ENCODE data around the gene ITGBL1. TPM values are rescaled to one million over a fixed set of nuclear protein-coding genes. Genes with fewer than 3 reads are reported as not detected.

The ITGBL1 gene
- polyA plus RNA-seq, 3 donors = not detected

GRCh38 chr13:101736566-101736965, 284.1 kb downstream of the ITGBL1 start:
- Mint-ChIP-seq H3K4me3 (no peak overlapping the region), H3K27ac (peak overlapping the region in 1 of 7 donors; percentile 48), H3K4me1 (no peaks in the 10 kb centered on the region), H3K27me3 (ENCODE audit: low read depth in 3 of 3) (peaks cover 0 to 2% (median 2%) of the 10 kb centered on the region in 3 donors), H3K36me3 (no peaks in the 10 kb centered on the region), H3K9me3 (peaks cover 0 to 8% (median 0%) of the 10 kb centered on the region in 7 donors)
- no peak overlapping the region for H2AFZ ChIP-seq (ENCODE audit: insufficient read depth, low read depth, low read length, poor library complexity, severe bottlenecking)
- H3K4me2 ChIP-seq (replicated peaks; ENCODE audit: extremely low read depth, low read length, poor library complexity, severe bottlenecking) = no peak overlapping the region
- H3K4me1 ChIP-seq (ENCODE audit: control insufficient read depth in 1 of 2, insufficient read depth in 2 of 2, low read length in 2 of 2) = no peaks in the 10 kb centered on the region
- H3K27ac ChIP-seq (ENCODE audit: low read depth in 1 of 2, low read length in 2 of 2) = no peak overlapping the region
- no peaks in the 10 kb centered on the region for H3K27me3 ChIP-seq (ENCODE audit: control insufficient read depth in 2 of 2, insufficient read depth in 2 of 2, low read length in 2 of 2)
- TF ChIP-seq CTCF (IDR thresholded peaks at IDR 0.05) = no peak
- no peaks in the 10 kb centered on the region for H3K79me2 ChIP-seq (ENCODE audit: insufficient read depth, low read length)
- H3K9ac ChIP-seq (ENCODE audit: insufficient read depth, low read length, poor library complexity, severe bottlenecking) = no peak overlapping the region
- H3K36me3 ChIP-seq (replicated peaks in 1 of 2; ENCODE audit: control insufficient read depth in 1 of 2, insufficient read depth in 2 of 2, low read length in 2 of 2) = no peaks in the 10 kb centered on the region
- H4K20me1 ChIP-seq (ENCODE audit: insufficient read depth, low read length) = no peaks in the 10 kb centered on the region
- no peak overlapping the region for H3K4me3 ChIP-seq (replicated peaks in 1 of 3; ENCODE audit: low read depth in 2 of 3, low read length in 3 of 3)
- no CpG with 5 or more reads among the region's 3 CpGs for WGBS (ENCODE audit: insufficient coverage)
- DNase-seq = no peak
- intact Hi-C loops (cut with micrococcal nuclease) = no loop called here
- H3K9me3 ChIP-seq (replicated peaks in 1 of 2; ENCODE audit: control insufficient read depth in 1 of 2, insufficient read depth in 1 of 2, low read length in 2 of 2) = no peaks in the 10 kb centered on the region

- no peak overlapping the region for H3K27ac ChIP-seq (ENCODE audit: low read depth in 1 of 2, low read length in 2 of 2)
- H3K36me3 Mint-ChIP-seq = no peaks in the 10 kb centered on the region
- no peaks in the 10 kb centered on the region for H3K27me3 ChIP-seq (ENCODE audit: control insufficient read depth in 2 of 2, insufficient read depth in 2 of 2, low read length in 2 of 2)
- no peaks in the 10 kb centered on the region for H3K36me3 ChIP-seq (replicated peaks in 1 of 2; ENCODE audit: control insufficient read depth in 1 of 2, insufficient read depth in 2 of 2, low read length in 2 of 2)
- peaks cover 1 to 3% (median 1%) of the 10 kb centered on the region in 3 donors for H3K27me3 Mint-ChIP-seq (ENCODE audit: low read depth in 3 of 3)
- peaks cover 0 to 6% (median 0%) of the 10 kb centered on the region in 7 donors for H3K9me3 Mint-ChIP-seq
- no peaks in the 10 kb centered on the region for H3K79me2 ChIP-seq (ENCODE audit: insufficient read depth, low read length)
- no peak for TF ChIP-seq CTCF (IDR thresholded peaks at IDR 0.05)
- no peaks in the 10 kb centered on the region for H4K20me1 ChIP-seq (ENCODE audit: insufficient read depth, low read length)
- no peaks in the 10 kb centered on the region for H3K4me1 Mint-ChIP-seq
- no peak overlapping the region for H3K27ac Mint-ChIP-seq
- DNase-seq = no peak
- H3K4me3 ChIP-seq (replicated peaks in 1 of 3; ENCODE audit: low read depth in 2 of 3, low read length in 3 of 3) = no peak overlapping the region
- H2AFZ ChIP-seq (ENCODE audit: insufficient read depth, low read depth, low read length, poor library complexity, severe bottlenecking) = no peak overlapping the region
- H3K4me2 ChIP-seq (replicated peaks; ENCODE audit: extremely low read depth, low read length, poor library complexity, severe bottlenecking) = no peak overlapping the region
- no peaks in the 10 kb centered on the region for H3K4me1 ChIP-seq (ENCODE audit: control insufficient read depth in 1 of 2, insufficient read depth in 2 of 2, low read length in 2 of 2)
- no peak overlapping the region for H3K9ac ChIP-seq (ENCODE audit: insufficient read depth, low read length, poor library complexity, severe bottlenecking)
- intact Hi-C loops (cut with micrococcal nuclease) = no loop called here
- WGBS (ENCODE audit: insufficient coverage) = 80% methylated on average over 1 of the region's 2 CpGs
- no peak overlapping the region for H3K4me3 Mint-ChIP-seq
- H3K9me3 ChIP-seq (replicated peaks in 1 of 2; ENCODE audit: control insufficient read depth in 1 of 2, insufficient read depth in 1 of 2, low read length in 2 of 2) = no peaks in the 10 kb centered on the region
Observed at GRCh38 chr13:101738336-101738735, 285.9 kb downstream of the ITGBL1 start.

Data from CD14-positive monocyte (primary cell).